GM10266 (cell line): Measurements from ENCODE around the gene RIPOR2.

Experiments used
- DNase-seq: peaks from one replicate; pipeline ENCODE4 v3.0.0; 2012; ENCODE audit errors: extremely low spot score
- TF ChIP-seq, protein P1 (sequence below): IDR thresholded peaks from 2 replicates; pipeline ENCODE4 v1.5.1; 2012; ENCODE audit warnings: mild to moderate bottlenecking, low read depth; ENCODE audit not compliant: control insufficient read depth, insufficient read depth; ENCODE audit errors: missing control alignments

RIPOR2 gene

DNA sequence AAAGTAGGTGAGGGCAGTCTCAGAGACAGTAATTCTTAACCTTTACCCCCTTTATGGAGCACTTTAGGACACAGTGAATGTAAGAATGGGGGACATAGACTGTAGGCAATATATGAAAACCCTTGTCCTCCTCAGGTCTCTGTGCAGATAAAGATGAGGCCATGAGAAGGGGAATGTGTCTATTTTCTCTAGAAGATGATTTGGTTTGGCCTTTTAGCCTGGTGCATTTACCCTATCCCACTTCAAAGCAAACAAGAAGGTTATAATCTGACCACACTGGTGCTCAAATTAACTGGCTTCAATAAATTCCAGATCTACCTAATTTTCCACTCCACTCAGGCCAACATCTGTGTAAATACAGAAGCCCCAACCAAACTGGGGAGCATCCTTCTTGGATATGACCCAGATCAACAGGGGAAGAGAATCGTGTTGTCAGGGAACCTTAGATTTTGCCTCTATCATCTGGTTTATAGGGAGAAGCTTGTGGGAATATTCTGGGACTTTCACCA lies 42.4 kb downstream of the RIPOR2 start:
- no peak for DNase-seq
- TF ChIP-seq, protein P1, sequence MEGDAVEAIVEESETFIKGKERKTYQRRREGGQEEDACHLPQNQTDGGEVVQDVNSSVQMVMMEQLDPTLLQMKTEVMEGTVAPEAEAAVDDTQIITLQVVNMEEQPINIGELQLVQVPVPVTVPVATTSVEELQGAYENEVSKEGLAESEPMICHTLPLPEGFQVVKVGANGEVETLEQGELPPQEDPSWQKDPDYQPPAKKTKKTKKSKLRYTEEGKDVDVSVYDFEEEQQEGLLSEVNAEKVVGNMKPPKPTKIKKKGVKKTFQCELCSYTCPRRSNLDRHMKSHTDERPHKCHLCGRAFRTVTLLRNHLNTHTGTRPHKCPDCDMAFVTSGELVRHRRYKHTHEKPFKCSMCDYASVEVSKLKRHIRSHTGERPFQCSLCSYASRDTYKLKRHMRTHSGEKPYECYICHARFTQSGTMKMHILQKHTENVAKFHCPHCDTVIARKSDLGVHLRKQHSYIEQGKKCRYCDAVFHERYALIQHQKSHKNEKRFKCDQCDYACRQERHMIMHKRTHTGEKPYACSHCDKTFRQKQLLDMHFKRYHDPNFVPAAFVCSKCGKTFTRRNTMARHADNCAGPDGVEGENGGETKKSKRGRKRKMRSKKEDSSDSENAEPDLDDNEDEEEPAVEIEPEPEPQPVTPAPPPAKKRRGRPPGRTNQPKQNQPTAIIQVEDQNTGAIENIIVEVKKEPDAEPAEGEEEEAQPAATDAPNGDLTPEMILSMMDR = no peak

DNA sequence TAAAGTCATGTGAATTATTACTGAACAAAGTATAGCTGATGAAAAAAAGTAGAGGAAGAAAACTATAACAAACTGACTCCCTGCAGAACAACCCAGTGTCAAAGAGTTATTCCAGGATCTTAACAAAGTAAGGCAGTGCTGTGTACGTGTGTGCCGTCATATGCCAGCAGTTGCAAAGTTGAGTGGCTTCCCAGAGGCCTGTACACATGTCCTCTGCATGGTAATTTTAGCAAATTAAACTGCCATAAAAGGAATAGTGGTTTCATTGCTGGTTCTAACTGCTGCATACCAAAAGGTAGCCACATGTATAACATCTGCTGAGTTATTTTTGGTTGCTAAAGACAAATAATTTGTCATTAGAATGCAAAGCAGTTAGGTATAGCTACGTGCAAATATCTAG lies 44.8 kb downstream of the RIPOR2 start:
- DNase-seq = no peak
- TF ChIP-seq, protein P1 = no peak

DNA sequence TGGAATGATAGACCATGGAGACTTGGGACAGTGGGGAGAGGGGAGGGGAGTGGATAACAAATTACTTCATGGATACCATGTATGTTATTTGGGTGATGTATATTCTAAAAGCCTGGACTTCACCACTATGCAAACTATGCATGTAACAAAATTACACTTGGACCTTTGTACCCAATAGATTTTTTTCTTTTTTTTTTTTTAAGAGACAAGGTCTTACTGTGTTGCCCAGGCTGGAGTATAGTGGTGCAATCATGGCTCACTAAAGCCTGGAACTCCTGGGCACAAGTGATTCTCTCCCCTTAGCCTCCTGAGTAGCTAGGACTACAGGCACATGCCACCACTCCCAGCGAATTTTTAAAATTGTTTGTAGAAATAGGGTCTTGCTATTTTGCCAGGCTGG lies 45.3 kb downstream of the RIPOR2 start:
- DNase-seq = no peak
- TF ChIP-seq, protein P1 = no peak

DNA sequence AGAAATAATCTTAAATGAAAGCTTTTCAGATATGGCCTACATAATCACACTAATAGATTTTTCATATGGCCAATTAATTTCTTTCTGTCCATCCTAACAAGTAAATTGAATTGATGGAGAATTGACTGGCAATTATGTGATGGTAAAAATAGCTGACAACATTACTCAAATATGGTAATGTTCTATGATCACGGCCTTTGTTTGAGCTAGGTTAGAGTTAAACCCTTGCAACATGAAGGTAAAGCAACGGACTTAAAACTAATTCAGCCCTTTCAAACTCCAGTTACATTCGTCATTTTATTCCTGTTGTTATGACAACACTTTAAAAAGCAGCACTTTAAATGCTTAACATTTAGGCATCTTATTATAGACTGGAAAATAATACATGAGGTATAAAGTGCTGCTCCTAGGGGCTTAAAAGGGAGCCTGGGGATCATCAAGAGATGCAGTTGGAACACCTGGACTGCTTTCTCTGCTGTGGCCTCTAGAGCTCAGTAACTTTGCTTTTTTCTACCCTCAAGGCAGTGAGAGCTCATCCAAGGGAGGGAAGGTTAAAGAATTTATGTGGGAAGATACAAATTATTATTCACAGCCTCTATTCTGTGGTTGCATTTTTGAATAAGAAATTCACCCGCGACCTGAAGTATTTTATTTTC lies 46.9 kb downstream of the RIPOR2 start:
- DNase-seq = no peak
- TF ChIP-seq, protein P1 = no peak

DNA sequence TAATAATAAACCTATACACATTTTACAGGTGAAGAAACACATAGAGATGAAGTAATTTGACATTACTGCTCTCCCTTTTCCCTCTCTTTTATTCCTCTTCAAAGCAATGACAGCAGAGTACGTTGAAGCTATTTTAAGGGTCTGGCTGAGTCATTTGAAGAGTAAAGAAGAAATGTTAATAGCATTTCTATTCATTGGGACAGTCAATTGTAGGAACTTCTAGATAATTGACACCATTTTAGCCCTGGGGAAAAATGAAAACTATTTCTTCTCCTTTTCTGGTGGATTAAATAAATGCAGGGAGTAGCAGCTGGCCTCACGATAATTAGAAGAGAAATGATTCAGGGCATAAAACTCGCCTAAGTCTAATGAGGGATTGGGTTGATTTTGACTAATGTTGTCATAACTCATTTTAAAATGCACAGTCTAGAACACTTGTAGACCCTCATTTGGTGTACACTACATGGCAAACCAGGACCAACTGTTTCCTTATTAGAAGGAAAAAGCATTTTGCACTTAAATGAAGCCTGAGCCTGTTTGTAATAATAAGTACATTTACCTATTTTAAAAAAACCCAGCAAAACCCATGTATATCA lies 48.1 kb downstream of the RIPOR2 start:
- TF ChIP-seq, protein P1 = no peak
- DNase-seq = no peak

DNA sequence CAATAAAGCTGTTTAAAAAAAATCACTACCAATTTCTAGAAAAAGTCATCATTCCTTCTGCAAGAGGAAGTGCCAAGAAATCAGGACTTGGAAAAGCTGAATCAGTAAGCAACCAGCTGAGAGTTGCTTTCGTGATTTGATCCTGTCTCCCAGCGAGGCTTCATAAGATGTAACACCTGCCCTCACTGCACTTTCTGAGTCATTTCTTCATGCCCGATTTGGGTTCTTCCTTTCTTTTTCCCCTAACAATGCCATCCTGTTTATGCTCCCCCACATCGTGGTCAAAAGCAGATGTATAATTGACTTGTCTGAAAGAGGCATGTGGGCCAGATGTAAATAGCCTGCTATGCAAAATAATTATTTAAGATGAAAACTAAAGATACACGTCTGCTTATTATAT lies 52.1 kb downstream of the RIPOR2 start:
- DNase-seq = no peak

DNA sequence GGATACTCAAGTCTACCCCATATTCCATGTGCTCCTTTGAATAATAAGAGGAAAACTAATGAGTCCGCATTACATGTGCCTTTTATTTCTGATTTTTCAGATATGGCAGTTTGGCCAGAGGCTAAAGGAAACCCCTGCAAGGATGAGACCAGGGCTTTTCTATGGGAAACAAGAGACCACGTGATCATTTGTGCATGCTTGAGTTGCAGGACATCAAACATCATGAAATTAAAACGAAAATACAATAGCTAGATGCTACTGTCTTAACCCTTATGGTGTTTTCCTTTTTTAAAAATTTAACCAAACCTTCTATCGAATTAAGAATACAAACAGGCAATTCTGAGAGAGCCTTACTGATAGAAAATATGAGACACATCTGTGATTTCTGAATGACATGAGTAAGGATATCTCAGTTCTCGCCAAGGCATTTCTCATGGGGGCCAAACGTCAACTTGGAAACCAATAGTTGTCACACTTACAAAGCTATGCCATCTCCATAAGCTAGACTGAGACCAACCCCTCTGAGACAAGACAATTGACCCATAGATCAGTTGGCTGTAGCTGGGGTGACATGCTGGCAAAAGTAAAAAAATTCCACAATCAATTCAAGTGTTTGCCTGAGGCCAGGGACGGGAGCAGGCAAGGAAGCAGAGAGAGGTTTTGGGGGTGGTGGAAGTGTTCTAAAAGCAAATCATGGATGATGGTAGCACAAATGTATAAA lies 52.8 kb downstream of the RIPOR2 start:
- no peak for DNase-seq
- TF ChIP-seq, protein P1 = no peak

More for the DNA sequence above, 52.1 kb downstream of the RIPOR2 start:
- TF ChIP-seq, protein P1 = no peak
